Parathyroid adenoma (tissue), 2 donors: ENCODE results near the gene SET.
A peak's percentile ranks its signal among the peaks of the same experiment; 100 is the strongest.
"Not testable (repeated sequence)": the region's sequence is repeated elsewhere in the genome, so short reads cannot be mapped to it uniquely, and the experiment has no call there.

Source experiments
- H2AFZ ChIP-seq: fragments of 300-600 bp; sonication (generic); one replicate; pipeline ENCODE4 v1.7.0; 2017; ENCODE audit warnings: antibody characterized with exemption, mild to moderate bottlenecking
- H3K27ac ChIP-seq: fragments of 300-600 bp; sonication (generic); one replicate; pipeline ENCODE4 v1.7.0; 2017
- H3K27me3 ChIP-seq: fragments of 300-600 bp; sonication (generic); one replicate; pipeline ENCODE4 v1.7.0; 2017; ENCODE audit warnings: low read length; ENCODE audit not compliant: control insufficient read depth, insufficient read depth
- H3K36me3 ChIP-seq: fragments of 300-600 bp; sonication (generic); one replicate; pipeline ENCODE4 v1.7.0; 2017; ENCODE audit warnings: low read length; ENCODE audit not compliant: control insufficient read depth, insufficient read depth
- H3K4me1 ChIP-seq: fragments of 300-600 bp; sonication (generic); one replicate; pipeline ENCODE4 v1.7.0; 2017; ENCODE audit warnings: control low read depth
- H3K4me2 ChIP-seq: fragments of 300-600 bp; sonication (generic); one replicate; pipeline ENCODE4 v1.7.0; 2017; ENCODE audit warnings: low read length
- H3K4me3 ChIP-seq: fragments of 300-600 bp; sonication (generic); one replicate; pipeline ENCODE4 v1.7.0; 2017; ENCODE audit warnings: low read depth, low read length
- H3K79me2 ChIP-seq: fragments of 300-600 bp; sonication (generic); one replicate; pipeline ENCODE4 v1.7.0; 2017; ENCODE audit warnings: control low read depth
- H3K9ac ChIP-seq: fragments of 300-600 bp; sonication (generic); one replicate; pipeline ENCODE4 v1.7.0; 2017; ENCODE audit warnings: mild to moderate bottlenecking
- H3K9me3 ChIP-seq: fragments of 300-600 bp; sonication (generic); one replicate; pipeline ENCODE4 v1.7.0; 2017; ENCODE audit warnings: low read length; ENCODE audit not compliant: control insufficient read depth
- CTCF ChIP-seq: fragments of 300-600 bp; sonication (generic); IDR thresholded peaks from one replicate; pipeline ENCODE4 v1.7.0; 2017; ENCODE audit warnings: antibody characterized with exemption, mild to moderate bottlenecking
- donor health status: primary hyperparathyroidism.

Gene SET

GRCh38 chr9:128688501-128689292 lies at the start of gene SET:
TSS of gene SET (plus strand) at chr9:128689222. CDS start at chr9:128689583, 361 bp downstream.
- peak within 1 kb of the TSS; percentile 85 for H2AFZ ChIP-seq
- peak within 1 kb of the TSS; percentile 70 for H3K27ac ChIP-seq
- H3K4me1 ChIP-seq, result no peaks in the 10 kb centered on the region
- peak within 1 kb of the TSS; percentile 70 for H3K4me3 ChIP-seq
- no peaks in the 10 kb centered on the region for H3K27me3 ChIP-seq
- H3K79me2 ChIP-seq, result peaks cover 5% of the 10 kb centered on the region
- H3K9me3 ChIP-seq, result no peaks in the 10 kb centered on the region
- TF ChIP-seq CTCF, result no peak
- no peak within 1 kb of the TSS for H3K9ac ChIP-seq
- H3K36me3 ChIP-seq, result no peaks in the 10 kb centered on the region
- H3K4me2 ChIP-seq, result peak within 1 kb of the TSS; percentile 89

- no peak overlapping the region for H3K4me3 ChIP-seq
- no peak overlapping the region for H3K27ac ChIP-seq
- H3K27me3 ChIP-seq, result no peaks in the 10 kb centered on the region
- no peak overlapping the region for H2AFZ ChIP-seq
- H3K36me3 ChIP-seq, result no peaks in the 10 kb centered on the region
- no peaks in the 10 kb centered on the region for H3K9me3 ChIP-seq
- H3K4me1 ChIP-seq, result no peaks in the 10 kb centered on the region
- no peak overlapping the region for H3K9ac ChIP-seq
- H3K79me2 ChIP-seq, result no peaks in the 10 kb centered on the region
- no peak for TF ChIP-seq CTCF
- H3K4me2 ChIP-seq, result no peak overlapping the region
Measured at GRCh38 chr9:128640603-128641002, 48.4 kb upstream of the SET start.

- TF ChIP-seq CTCF, result no peak
Measured at GRCh38 chr9:128642675-128643245, 46.3 kb upstream of the SET start.

GRCh38 chr9:128643519-128644300 lies 45.3 kb upstream of the SET start:
- Histone ChIP-seq H2AFZ (no peak overlapping the region), H3K4me1 (no peaks in the 10 kb centered on the region), H3K79me2 (no peaks in the 10 kb centered on the region), H3K9me3 (no peaks in the 10 kb centered on the region), H3K27ac (no peak overlapping the region), H3K36me3 (no peaks in the 10 kb centered on the region), H3K9ac (no peak overlapping the region), H3K4me3 (no peak overlapping the region), H3K27me3 (no peaks in the 10 kb centered on the region), H3K4me2 (no peak overlapping the region)
- no peak for TF ChIP-seq CTCF

More at GRCh38 chr9:128642675-128643245, 46.3 kb upstream of the SET start:
- Histone ChIP-seq H3K4me1 (no peaks in the 10 kb centered on the region), H2AFZ (no peak overlapping the region), H3K79me2 (no peaks in the 10 kb centered on the region), H3K9ac (no peak overlapping the region), H3K4me3 (no peak overlapping the region), H3K27me3 (no peaks in the 10 kb centered on the region), H3K36me3 (no peaks in the 10 kb centered on the region), H3K9me3 (no peaks in the 10 kb centered on the region), H3K4me2 (no peak overlapping the region), H3K27ac (no peak overlapping the region)

GRCh38 chr9:128648206-128648605 lies 40.8 kb upstream of the SET start:
- not testable (repeated sequence) for H3K36me3 ChIP-seq

More at GRCh38 chr9:128648206-128648605, 40.8 kb upstream of the SET start:
- H3K4me1 ChIP-seq, H3K79me2 ChIP-seq, H3K4me2 ChIP-seq, H3K9ac ChIP-seq, H2AFZ ChIP-seq, H3K4me3 ChIP-seq, H3K27me3 ChIP-seq, H3K27ac ChIP-seq, H3K9me3 ChIP-seq: not testable (repeated sequence)
